ENCODE measurements around the gene PAFAH2.

The PAFAH2 gene

DNA sequence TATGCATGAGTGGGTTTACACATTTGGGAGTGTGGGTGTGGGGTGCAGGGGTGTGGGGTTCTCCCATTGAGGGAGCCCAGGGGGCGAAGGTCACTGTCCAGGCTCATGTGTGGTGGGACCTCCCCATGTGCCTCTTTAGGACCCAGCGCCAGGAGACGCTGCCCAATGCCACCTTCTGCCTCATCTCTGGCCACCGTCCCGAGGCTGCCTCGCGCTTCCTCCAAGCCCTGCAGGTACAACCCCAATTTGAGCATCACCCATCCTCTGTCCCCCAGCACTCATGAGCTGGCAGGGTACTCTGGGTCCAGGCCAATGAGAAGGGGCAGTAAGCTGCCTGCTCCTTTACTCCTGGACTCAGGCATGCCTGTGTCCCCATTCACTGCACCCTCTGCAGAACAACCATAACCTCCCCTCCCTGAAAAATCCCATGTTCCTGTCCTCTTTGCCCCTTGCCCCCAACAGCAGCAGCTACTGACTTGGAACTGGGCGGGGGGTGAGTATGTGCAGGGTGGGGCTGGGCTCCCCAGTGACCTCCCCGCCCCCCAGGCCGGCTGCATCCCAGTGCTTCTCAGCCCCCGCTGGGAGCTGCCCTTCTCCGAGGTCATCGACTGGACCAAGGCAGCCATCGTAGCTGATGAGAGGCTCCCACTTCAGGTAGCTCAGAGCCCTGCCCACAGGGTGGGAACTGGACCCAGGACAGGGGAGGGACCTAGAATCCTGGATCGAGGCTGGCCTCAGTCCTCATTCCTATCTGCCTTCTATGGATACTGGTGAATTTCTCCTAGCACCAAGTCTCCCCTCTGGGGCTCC is 31.4 kb upstream of the PAFAH2 start:
- H3K9ac ChIP-seq (ENCODE audit: low read length) = no peak overlapping the region
- no peaks in the 10 kb centered on the region for H3K4me1 ChIP-seq (ENCODE audit: insufficient read depth, low read length)
- no peaks in the 10 kb centered on the region for H3K27me3 ChIP-seq (ENCODE audit: control insufficient read depth in 1 of 2, insufficient read depth in 2 of 2, low read length in 2 of 2)
- H3K9me3 ChIP-seq (ENCODE audit: low read length) = no peaks in the 10 kb centered on the region
- no peak overlapping the region for H3K4me3 ChIP-seq (ENCODE audit: low read depth in 1 of 2, low read length in 2 of 2)
- no peaks in the 10 kb centered on the region for H3K36me3 ChIP-seq (ENCODE audit: insufficient read depth, low read length)
- H3K27ac ChIP-seq (ENCODE audit: low read depth, low read length) = no peak overlapping the region

DNA sequence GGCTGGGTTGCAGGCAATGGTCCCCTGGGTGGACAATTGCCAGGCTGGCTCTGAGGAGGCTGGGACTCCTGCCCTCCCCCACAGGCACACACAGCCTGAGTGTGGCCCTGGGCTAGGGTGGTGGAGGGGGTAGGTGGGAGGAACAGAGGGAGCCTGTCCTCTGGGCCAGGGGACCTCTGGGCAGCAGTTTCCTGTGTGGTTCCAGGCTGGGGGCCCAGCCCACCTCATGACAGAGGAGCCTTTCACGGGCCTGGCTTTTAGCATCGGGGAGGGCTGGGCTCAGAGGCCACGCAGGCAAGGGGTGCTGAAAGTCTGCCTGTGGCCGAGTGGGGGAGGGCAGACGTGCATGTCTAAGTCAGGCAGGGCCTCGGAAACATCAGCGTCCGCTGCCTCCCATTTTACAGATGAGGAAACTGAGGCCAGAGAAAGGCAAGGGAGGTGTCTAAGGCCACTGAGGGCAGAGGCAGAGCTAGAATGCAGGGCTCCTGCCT is 30.7 kb upstream of the PAFAH2 start:
- Histone ChIP-seq H3K27ac (ENCODE audit: low read depth, low read length) (no peak overlapping the region), H3K4me1 (ENCODE audit: insufficient read depth, low read length) (no peaks in the 10 kb centered on the region), H3K4me3 (ENCODE audit: low read depth in 1 of 2, low read length in 2 of 2) (no peak overlapping the region), H3K36me3 (ENCODE audit: insufficient read depth, low read length) (no peaks in the 10 kb centered on the region), H3K9me3 (ENCODE audit: low read length) (no peaks in the 10 kb centered on the region), H3K27me3 (ENCODE audit: control insufficient read depth in 1 of 2, insufficient read depth in 2 of 2, low read length in 2 of 2) (no peaks in the 10 kb centered on the region), H3K9ac (ENCODE audit: low read length) (no peak overlapping the region)

DNA sequence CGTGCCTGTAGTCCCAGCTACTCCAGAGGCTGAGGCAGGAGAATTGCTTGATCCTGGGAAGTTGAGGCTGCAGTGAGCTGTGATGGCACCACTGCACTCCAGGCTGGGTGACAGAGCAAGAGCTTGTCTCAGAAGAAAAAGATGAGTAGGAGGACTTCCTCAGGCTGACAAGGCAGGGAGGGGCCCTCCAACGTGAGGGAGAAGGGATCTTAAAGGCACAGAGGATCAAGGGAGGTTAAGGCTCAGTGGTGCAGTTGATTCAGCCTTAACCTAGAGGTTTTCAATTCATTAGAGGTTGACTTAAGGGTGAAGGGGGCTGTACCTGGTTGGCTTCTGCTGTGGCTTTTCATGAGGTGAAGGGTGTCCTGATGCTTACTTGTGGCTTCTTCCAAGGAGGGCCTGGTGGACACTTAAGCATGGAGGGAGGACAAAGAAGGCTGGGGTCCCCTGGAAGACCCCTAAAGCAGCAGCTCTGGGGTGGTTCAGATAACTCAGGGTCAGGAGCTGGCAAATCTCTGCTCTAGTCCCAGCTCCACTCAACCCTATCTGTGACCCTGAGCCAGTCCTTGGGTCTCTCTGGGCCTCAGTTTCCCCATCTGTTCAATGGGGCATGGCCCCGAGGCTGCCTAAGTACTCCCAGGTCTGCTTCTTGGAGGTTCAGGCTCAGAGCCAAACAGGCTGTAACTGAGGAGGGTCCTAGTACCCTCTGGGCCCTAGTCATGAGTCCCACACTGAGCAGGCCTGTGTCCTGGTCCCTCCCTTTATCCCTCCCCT is 30.0 kb upstream of the PAFAH2 start:
- Histone ChIP-seq H3K9ac (ENCODE audit: low read length) (no peak overlapping the region), H3K4me1 (ENCODE audit: insufficient read depth, low read length) (no peaks in the 10 kb centered on the region)

DNA sequence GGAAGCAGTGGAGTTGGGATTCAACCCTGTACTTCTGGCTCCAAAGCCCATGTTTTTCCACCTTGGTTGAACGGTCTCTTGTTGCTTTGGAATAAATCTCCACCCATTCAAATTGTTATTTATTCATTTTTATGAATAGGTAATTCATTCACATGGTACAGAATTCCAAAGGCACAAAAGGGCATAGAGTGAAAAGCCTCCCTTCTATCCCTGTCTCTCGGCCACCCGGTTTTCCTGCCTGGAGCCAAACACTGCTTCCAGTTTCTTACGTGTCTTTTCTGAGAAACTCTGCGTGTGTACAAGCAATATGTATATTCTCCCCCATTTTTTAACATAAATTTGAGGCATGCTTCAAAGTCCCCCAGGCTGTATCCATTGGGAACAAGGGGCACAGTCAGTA is 27.7 kb upstream of the PAFAH2 start:
- H3K4me1 ChIP-seq (ENCODE audit: insufficient read depth, low read length) = peaks cover 7% of the 10 kb centered on the region
- no peak overlapping the region for H3K27ac ChIP-seq (ENCODE audit: low read depth, low read length)
- no peaks in the 10 kb centered on the region for H3K27me3 ChIP-seq (ENCODE audit: control insufficient read depth in 1 of 2, insufficient read depth in 2 of 2, low read length in 2 of 2)
- H3K36me3 ChIP-seq (ENCODE audit: insufficient read depth, low read length) = no peaks in the 10 kb centered on the region
- H3K9me3 ChIP-seq (ENCODE audit: low read length) = no peaks in the 10 kb centered on the region
- no peak overlapping the region for H3K4me3 ChIP-seq (ENCODE audit: low read depth in 1 of 2, low read length in 2 of 2)
- no peak overlapping the region for H3K9ac ChIP-seq (ENCODE audit: low read length)

More for the DNA sequence above, 30.0 kb upstream of the PAFAH2 start:
- no peaks in the 10 kb centered on the region for H3K36me3 ChIP-seq (ENCODE audit: insufficient read depth, low read length)
- H3K27me3 ChIP-seq (ENCODE audit: control insufficient read depth in 1 of 2, insufficient read depth in 2 of 2, low read length in 2 of 2) = no peaks in the 10 kb centered on the region
- no peak overlapping the region for H3K27ac ChIP-seq (ENCODE audit: low read depth, low read length)
- no peaks in the 10 kb centered on the region for H3K9me3 ChIP-seq (ENCODE audit: low read length)
- H3K4me3 ChIP-seq (ENCODE audit: low read depth in 1 of 2, low read length in 2 of 2) = no peak overlapping the region

DNA sequence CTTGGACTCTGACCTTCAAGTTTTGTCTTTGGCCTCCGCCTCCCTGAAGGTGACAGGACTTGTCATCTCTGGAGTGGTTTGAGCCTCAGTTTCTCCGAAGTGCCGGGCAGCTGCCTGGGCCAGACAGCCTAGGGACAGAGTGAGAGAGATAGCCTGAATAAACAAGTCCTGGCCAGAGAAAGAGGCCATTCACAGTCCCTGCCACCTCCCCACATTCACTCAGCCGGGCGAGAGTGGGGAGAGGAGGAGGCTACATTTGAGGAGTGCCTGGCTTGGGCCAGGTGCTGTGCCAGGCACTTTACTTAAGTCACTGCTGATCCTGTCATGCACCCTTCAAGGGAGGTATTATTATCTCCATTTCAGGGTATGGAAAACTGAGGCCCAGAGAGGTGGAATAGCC is 27.2 kb upstream of the PAFAH2 start:
- H3K4me3 ChIP-seq (ENCODE audit: low read depth in 1 of 2, low read length in 2 of 2) = no peak overlapping the region
- no peak overlapping the region for H3K27ac ChIP-seq (ENCODE audit: low read depth, low read length)
- peaks cover 7% of the 10 kb centered on the region for H3K4me1 ChIP-seq (ENCODE audit: insufficient read depth, low read length)

DNA sequence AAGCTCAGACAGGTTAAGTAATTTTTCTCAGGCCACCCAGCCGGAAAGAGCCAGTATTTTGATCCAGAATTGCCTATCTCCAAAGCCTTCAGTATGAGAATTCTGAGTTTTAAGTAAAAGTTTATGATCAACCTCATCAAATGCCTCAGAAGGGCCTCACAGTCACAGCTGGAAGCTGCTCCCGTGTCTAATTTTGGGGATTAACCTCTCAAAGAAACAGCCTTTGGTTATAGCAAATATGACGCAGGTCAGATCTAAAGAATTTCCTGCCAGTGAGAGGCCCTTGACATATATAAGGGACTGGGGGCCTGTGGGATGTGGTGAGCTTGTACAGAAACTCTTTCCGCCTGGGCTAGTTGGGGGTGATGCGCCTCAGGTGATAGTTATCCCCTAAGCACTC is 26.0 kb upstream of the PAFAH2 start:
- Histone ChIP-seq H3K9me3 (ENCODE audit: low read length) (no peaks in the 10 kb centered on the region), H3K9ac (ENCODE audit: low read length) (no peak overlapping the region), H3K4me3 (ENCODE audit: low read depth in 1 of 2, low read length in 2 of 2) (no peak overlapping the region), H3K36me3 (ENCODE audit: insufficient read depth, low read length) (no peaks in the 10 kb centered on the region), H3K4me1 (ENCODE audit: insufficient read depth, low read length) (peaks cover 7% of the 10 kb centered on the region), H3K27ac (ENCODE audit: low read depth, low read length) (no peak overlapping the region), H3K27me3 (ENCODE audit: control insufficient read depth in 1 of 2, insufficient read depth in 2 of 2, low read length in 2 of 2) (no peaks in the 10 kb centered on the region)

More for the DNA sequence above, 27.2 kb upstream of the PAFAH2 start:
- Histone ChIP-seq H3K27me3 (ENCODE audit: control insufficient read depth in 1 of 2, insufficient read depth in 2 of 2, low read length in 2 of 2) (no peaks in the 10 kb centered on the region), H3K9ac (ENCODE audit: low read length) (no peak overlapping the region), H3K9me3 (ENCODE audit: low read length) (no peaks in the 10 kb centered on the region), H3K36me3 (ENCODE audit: insufficient read depth, low read length) (no peaks in the 10 kb centered on the region)

DNA sequence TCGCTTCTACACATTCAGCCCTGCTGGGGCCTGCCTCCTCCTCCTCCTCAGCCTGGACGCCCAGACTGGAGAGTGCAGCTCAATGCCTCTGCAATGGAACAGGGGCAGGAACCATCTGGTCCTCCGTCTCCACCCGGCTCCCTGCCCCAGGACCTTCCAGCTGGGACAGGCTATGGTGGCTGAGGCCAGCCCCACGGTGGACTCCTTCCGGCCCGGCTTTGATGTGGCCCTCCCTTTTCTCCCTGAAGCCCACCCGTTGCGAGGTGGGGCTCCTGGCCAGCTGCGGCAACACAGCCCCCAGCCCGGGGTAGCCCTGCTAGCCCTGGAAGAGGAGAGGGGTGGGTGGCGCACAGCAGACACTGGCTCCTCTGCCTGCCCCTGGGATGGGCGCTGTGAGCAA is 25.1 kb upstream of the PAFAH2 start:
- no peak overlapping the region for H3K4me3 ChIP-seq (ENCODE audit: low read depth in 1 of 2, low read length in 2 of 2)
- no peak overlapping the region for H3K27ac ChIP-seq (ENCODE audit: low read depth, low read length)
- H3K4me1 ChIP-seq (ENCODE audit: insufficient read depth, low read length) = peaks cover 7% of the 10 kb centered on the region

DNA sequence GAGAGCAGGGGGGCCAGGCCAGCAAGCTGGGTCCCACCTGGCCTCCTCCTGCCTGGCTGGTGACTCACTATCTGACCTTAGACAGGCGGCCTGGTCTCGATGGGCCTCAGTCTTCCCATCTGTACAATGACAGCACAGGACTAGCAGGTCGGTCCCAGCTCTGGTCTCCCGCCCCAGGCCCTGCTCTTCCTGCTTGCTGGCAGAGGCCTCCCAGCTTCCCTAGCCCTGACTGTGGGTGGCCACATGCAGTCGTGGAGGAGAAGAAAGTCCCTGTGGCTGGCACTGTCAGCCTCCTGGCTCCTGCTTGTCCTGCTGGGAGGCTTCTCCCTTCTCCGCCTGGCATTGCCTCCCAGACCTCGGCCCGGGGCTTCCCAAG is 24.5 kb upstream of the PAFAH2 start:
- H3K27ac ChIP-seq (ENCODE audit: low read depth, low read length) = no peak overlapping the region

More for the DNA sequence above, 25.1 kb upstream of the PAFAH2 start:
- H3K9ac ChIP-seq (ENCODE audit: low read length) = no peak overlapping the region
- H3K27me3 ChIP-seq (ENCODE audit: control insufficient read depth in 1 of 2, insufficient read depth in 2 of 2, low read length in 2 of 2) = no peaks in the 10 kb centered on the region
- no peaks in the 10 kb centered on the region for H3K36me3 ChIP-seq (ENCODE audit: insufficient read depth, low read length)
- no peaks in the 10 kb centered on the region for H3K9me3 ChIP-seq (ENCODE audit: low read length)

DNA sequence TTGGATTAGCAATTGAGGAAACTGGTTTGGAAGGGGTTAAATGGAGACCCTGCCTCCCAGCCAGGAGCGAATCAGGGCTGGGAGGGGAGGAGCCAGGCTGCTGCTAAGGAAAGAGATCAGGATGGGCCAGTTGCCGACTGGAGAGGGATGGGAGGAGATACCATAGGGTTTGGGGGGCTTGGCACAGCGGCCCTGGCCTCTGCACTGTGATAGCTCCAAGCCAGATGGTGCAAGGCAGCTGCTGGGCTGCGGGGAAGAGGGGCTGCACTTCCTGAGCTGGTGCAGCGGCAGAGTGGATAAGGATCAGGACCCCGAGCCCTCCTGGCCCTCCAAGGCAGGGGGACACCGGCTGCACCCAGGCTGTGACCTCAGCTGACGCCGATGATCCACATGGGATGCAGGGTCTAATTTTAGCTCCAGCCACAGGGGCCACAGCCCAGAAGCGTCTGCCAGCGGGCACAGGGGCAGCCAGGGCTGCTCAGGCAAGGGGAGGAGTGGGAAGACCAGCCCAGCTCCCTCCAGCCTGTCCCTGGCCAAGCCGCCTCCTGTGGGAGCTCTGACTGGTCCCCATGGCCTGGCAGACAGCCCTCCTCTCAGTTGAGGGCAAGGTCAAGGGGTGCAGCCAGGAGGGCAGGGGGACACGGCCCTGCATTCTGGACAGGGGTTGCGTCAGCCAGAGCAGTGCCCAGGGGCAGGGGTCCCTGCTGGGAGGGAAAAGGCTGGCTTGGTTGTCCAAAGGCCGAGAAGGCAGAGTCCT is 24.0 kb upstream of the PAFAH2 start, which contains the start of gene EXTL1:
TSS of gene EXTL1 (plus strand) at position 129 of the 757 bp plus-strand sequence. CDS start 872 bp downstream, outside the sequence.
- H3K9ac ChIP-seq (ENCODE audit: low read length) = no peak within 1 kb of the TSS
- H3K27ac ChIP-seq (ENCODE audit: low read depth, low read length) = no peak within 1 kb of the TSS
- peak within 1 kb of the TSS in 1 of 2 donors; percentile 41 for H3K4me3 ChIP-seq (ENCODE audit: low read depth in 1 of 2, low read length in 2 of 2)

More for the DNA sequence above, 24.5 kb upstream of the PAFAH2 start:
- no peaks in the 10 kb centered on the region for H3K36me3 ChIP-seq (ENCODE audit: insufficient read depth, low read length)
- H3K9ac ChIP-seq (ENCODE audit: low read length) = no peak overlapping the region
- no peak overlapping the region for H3K4me3 ChIP-seq (ENCODE audit: low read depth in 1 of 2, low read length in 2 of 2)
- H3K9me3 ChIP-seq (ENCODE audit: low read length) = no peaks in the 10 kb centered on the region
- H3K27me3 ChIP-seq (ENCODE audit: control insufficient read depth in 1 of 2, insufficient read depth in 2 of 2, low read length in 2 of 2) = no peaks in the 10 kb centered on the region
- peaks cover 7% of the 10 kb centered on the region for H3K4me1 ChIP-seq (ENCODE audit: insufficient read depth, low read length)

DNA sequence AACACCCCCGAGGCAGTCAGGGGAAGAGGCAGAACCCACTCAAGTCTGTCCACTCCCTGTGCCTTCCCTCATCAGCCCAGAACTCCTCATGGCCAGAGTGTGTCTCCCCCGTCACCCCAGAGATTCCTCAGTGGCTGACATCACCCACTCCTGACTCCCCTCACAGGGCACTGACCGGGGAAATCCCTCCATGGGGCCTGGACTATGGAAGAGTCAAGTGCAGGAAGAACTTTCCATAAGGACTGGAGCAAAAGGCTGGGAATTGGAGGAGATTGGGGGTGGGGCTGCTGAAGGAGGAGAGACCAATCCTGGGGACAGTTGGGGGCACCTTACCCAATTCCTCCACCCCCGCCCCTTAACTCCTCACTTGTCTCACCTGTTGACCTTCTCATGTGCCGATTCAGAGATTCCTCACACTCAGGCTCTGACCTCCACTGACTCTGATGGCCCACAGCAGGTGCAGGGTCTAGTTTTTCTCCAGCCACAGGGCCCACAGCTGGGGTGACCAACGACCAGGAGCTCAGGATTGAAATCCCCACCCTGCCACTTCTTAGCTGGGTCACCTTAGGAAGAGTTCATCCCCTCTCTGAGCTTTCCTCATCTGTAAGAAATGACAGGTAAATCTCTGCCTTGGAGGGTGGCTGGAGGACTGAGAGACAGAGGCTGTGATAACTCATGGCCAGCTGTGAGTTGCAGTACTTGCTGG is 23.2 kb upstream of the PAFAH2 start:
- H3K4me3 ChIP-seq (ENCODE audit: low read depth in 1 of 2, low read length in 2 of 2) = no peak overlapping the region

More for the DNA sequence above, 24.0 kb upstream of the PAFAH2 start, which contains the start of gene EXTL1:
- Histone ChIP-seq H3K9me3 (ENCODE audit: low read length) (no peaks in the 10 kb centered on the region), H3K27me3 (ENCODE audit: control insufficient read depth in 1 of 2, insufficient read depth in 2 of 2, low read length in 2 of 2) (no peaks in the 10 kb centered on the region), H3K4me1 (ENCODE audit: insufficient read depth, low read length) (peaks cover 7% of the 10 kb centered on the region), H3K36me3 (ENCODE audit: insufficient read depth, low read length) (no peaks in the 10 kb centered on the region)

More for the DNA sequence above, 23.2 kb upstream of the PAFAH2 start:
- H3K4me1 ChIP-seq (ENCODE audit: insufficient read depth, low read length) = peaks cover 7% of the 10 kb centered on the region
- H3K27me3 ChIP-seq (ENCODE audit: control insufficient read depth in 1 of 2, insufficient read depth in 2 of 2, low read length in 2 of 2) = no peaks in the 10 kb centered on the region
- no peak overlapping the region for H3K27ac ChIP-seq (ENCODE audit: low read depth, low read length)
- no peaks in the 10 kb centered on the region for H3K36me3 ChIP-seq (ENCODE audit: insufficient read depth, low read length)
- H3K9ac ChIP-seq (ENCODE audit: low read length) = no peak overlapping the region
- H3K9me3 ChIP-seq (ENCODE audit: low read length) = no peaks in the 10 kb centered on the region
